Naive B cell (primary cell): Measurements from ENCODE around the gene GHRH. TPM values are rescaled to one million over a fixed set of nuclear protein-coding genes. Genes with fewer than 3 reads are reported as not detected.

Experiments used
- ATAC-seq, 2 donors: fragments of 150-1000 bp; cut with Tn5 transposase; 2 replicates each; pipeline ENCODE4 v1.10.0; 2021; ENCODE audit warnings: low read depth in 2 of 2, mild to moderate bottlenecking in 2 of 2, moderate library complexity in 2 of 2
- DNase-seq: peaks from one replicate; pipeline ENCODE4 v3.0.0; 2022
- H3K27ac Mint-ChIP-seq, 6 donors: one replicate each; pipeline ENCODE4 v1.8.0; 2020 to 2022; ENCODE audit warnings: mild to moderate bottlenecking in 6 of 6, mixed read lengths in 6 of 6, moderate library complexity in 5 of 6, inconsistent platforms in 2 of 6
- H3K27me3 Mint-ChIP-seq, 3 donors: one replicate each; pipeline ENCODE4 v1.8.0; 2021 to 2022; ENCODE audit warnings: mixed read lengths in 3 of 3, mild to moderate bottlenecking in 1 of 3
- H3K36me3 Mint-ChIP-seq, 2 donors: one replicate each; pipeline ENCODE4 v1.8.0; 2020 to 2022; ENCODE audit warnings: mixed read lengths in 2 of 2, inconsistent platforms in 1 of 2, mild to moderate bottlenecking in 1 of 2
- H3K4me1 Mint-ChIP-seq, 3 donors: one replicate each; pipeline ENCODE4 v1.8.0; 2020 to 2022; ENCODE audit warnings: mixed read lengths in 3 of 3, inconsistent platforms in 1 of 3, mild to moderate bottlenecking in 1 of 3, moderate library complexity in 1 of 3
- H3K4me3 Mint-ChIP-seq, 8 donors: one replicate each; pipeline ENCODE4 v1.8.0; 2020 to 2022; ENCODE audit warnings: mild to moderate bottlenecking in 8 of 8, mixed read lengths in 8 of 8, moderate library complexity in 8 of 8, inconsistent platforms in 2 of 8
- H3K9me3 Mint-ChIP-seq, 7 donors: one replicate each; pipeline ENCODE4 v1.8.0; 2020 to 2022; ENCODE audit warnings: mixed read lengths in 7 of 7, mild to moderate bottlenecking in 5 of 7, inconsistent platforms in 2 of 7, moderate library complexity in 1 of 7
- polyA plus RNA-seq, 6 donors: library from polyadenylated mRNA; unstranded; fragments of 300-500 nt; fragmentation: Illumina TruSeq; gene quantifications; one replicate each; pipeline ENCODE4 v1.2.3, GENCODE V29; 2021; ENCODE audit warnings: low read depth in 6 of 6

The GHRH gene, protein sequence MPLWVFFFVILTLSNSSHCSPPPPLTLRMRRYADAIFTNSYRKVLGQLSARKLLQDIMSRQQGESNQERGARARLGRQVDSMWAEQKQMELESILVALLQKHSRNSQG
- polyA plus RNA-seq = not detected

DNA sequence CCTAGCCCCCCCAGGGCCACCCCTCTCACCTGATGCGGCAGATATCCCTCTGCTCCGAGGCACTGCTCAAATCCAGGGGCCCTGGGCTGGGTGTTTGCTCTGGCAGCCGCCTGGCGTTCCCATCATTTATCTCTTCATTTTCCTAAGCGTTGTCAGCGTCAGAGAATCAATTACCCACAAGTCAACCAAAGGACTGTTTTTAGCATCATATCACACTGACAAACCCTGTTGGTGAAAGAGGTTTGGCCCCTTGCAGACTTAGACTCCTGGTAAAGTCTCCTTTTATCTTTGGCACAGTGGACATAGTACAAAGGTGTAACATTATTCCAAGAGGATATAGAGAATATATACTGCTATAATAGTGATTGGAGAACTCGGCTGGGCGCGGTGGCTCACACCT is at the start of gene GHRH:
TSS of gene GHRH (minus strand) at position 101 of the 400 bp plus-strand sequence. CDS start 4,925 bp downstream, outside the sequence.
- Mint-ChIP-seq H3K27ac (peak within 1 kb of the TSS in 1 of 6 donors; percentile 55), H3K36me3 (no peaks in the 10 kb centered on the region)

DNA sequence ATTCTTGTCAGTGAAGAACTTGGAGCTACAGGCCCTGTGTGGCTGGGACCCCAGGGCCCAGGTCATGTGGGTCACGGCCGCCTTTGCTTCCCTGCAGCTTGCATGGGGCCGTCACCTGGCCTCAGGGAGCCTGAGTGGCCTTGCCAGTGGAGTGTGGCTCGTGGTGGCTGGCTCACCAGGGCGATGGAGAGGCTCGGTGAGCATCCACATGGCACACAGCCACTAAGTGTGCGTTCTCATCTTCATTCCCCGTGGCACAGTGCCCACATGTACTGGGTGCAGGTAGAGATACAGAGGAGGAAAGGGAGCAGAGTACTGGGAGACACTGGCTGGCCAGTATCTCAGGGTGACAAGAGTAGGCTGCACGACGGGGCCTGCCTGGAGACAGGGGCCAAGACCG is 49.3 kb upstream of the GHRH start:
- H3K9me3 Mint-ChIP-seq = no peaks in the 10 kb centered on the region
- H3K27me3 Mint-ChIP-seq = no peaks in the 10 kb centered on the region
- ATAC-seq (no peak), DNase-seq (no peak)
- H3K27ac Mint-ChIP-seq = peak overlapping the region in 3 of 6 donors; percentile 19 to 91 (median 20)
- peaks cover 0 to 11% of the 10 kb centered on the region in 2 donors for H3K36me3 Mint-ChIP-seq
- no peak overlapping the region for H3K4me3 Mint-ChIP-seq
- peaks cover 34 to 39% (median 38%) of the 10 kb centered on the region in 3 donors for H3K4me1 Mint-ChIP-seq

More for the DNA sequence above, at the start of gene GHRH:
- DNase-seq = no peak
- Mint-ChIP-seq H3K4me3 (no peak within 1 kb of the TSS), H3K4me1 (peaks cover 0 to 12% (median 0%) of the 10 kb centered on the region in 3 donors), H3K27me3 (peaks cover 4 to 29% (median 18%) of the 10 kb centered on the region in 3 donors), H3K9me3 (no peaks in the 10 kb centered on the region)
- no peak for ATAC-seq

- DNase-seq (no peak), ATAC-seq (no peak)
- H3K36me3 Mint-ChIP-seq = peaks cover 0 to 11% of the 10 kb centered on the region in 2 donors
- peaks cover 25 to 35% (median 30%) of the 10 kb centered on the region in 3 donors for H3K4me1 Mint-ChIP-seq
- H3K9me3 Mint-ChIP-seq = no peaks in the 10 kb centered on the region
- no peaks in the 10 kb centered on the region for H3K27me3 Mint-ChIP-seq
- H3K4me3 Mint-ChIP-seq = no peak overlapping the region
- H3K27ac Mint-ChIP-seq = peak overlapping the region in 3 of 6 donors; percentile 69 to 88 (median 70)
Observed at GRCh38 chr20:37309936-37310590, 48.4 kb upstream of the GHRH start.

GRCh38 chr20:37309290-37309689 is 47.7 kb upstream of the GHRH start:
- ATAC-seq (no peak), DNase-seq (no peak)
- H3K27ac Mint-ChIP-seq = peak overlapping the region in 1 of 6 donors; percentile 77
- H3K27me3 Mint-ChIP-seq = no peaks in the 10 kb centered on the region
- H3K36me3 Mint-ChIP-seq = peaks cover 0 to 11% of the 10 kb centered on the region in 2 donors
- peaks cover 17 to 28% (median 27%) of the 10 kb centered on the region in 3 donors for H3K4me1 Mint-ChIP-seq
- no peaks in the 10 kb centered on the region for H3K9me3 Mint-ChIP-seq
- no peak overlapping the region for H3K4me3 Mint-ChIP-seq

DNA sequence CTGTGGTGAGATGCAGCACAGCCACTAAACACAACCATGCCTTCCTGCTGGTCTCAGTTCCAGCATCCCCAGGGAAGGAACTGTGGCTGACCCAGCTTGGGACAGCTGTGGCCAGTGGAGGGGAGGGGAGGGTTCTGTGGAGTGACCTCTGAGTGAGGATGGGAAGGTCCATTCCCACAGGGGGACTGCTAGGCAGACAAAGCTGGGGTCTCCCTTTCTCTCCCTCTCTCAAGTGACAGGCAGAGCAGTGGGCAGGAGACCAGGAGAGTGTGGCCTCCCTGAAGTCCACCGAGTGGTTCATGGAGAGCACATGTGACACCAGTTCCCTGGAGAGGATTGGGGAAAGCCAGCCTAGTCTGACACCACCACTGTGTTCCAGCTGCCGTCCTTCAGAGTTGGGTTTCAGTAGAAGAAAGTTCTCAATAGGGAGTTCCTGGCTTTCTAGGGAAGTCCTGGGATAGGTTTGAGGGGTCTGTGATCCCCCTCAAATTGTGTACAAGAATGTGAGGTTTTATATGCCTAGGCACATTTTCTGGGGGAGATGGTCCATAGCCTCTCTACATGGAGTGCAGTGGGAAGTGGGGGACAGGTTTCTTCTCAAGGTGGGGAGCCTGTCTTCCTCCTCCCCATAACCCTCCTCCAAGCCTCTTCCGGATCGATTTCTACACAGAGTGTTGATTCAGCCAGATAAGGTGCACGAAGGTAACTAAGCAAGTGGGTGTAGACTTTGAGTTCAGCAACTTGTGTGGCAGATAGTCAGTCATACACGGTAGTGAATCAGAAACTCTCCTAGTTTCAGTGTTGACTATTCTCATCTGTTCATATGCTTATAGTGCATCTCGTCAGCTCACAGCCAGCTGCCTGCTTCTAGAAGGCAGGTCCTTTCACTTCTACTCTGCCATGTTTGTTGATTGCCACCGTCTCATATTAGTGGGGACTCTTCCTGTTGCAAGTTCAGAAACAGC is 46.8 kb upstream of the GHRH start:
- Mint-ChIP-seq H3K9me3 (no peaks in the 10 kb centered on the region), H3K4me3 (no peak overlapping the region), H3K4me1 (peaks cover 8 to 20% (median 19%) of the 10 kb centered on the region in 3 donors), H3K27ac (peak overlapping the region in 3 of 6 donors; percentile 15 to 77 (median 69)), H3K36me3 (peaks cover 0 to 11% of the 10 kb centered on the region in 2 donors), H3K27me3 (no peaks in the 10 kb centered on the region)
- ATAC-seq = no peak
- DNase-seq = no peak

DNA sequence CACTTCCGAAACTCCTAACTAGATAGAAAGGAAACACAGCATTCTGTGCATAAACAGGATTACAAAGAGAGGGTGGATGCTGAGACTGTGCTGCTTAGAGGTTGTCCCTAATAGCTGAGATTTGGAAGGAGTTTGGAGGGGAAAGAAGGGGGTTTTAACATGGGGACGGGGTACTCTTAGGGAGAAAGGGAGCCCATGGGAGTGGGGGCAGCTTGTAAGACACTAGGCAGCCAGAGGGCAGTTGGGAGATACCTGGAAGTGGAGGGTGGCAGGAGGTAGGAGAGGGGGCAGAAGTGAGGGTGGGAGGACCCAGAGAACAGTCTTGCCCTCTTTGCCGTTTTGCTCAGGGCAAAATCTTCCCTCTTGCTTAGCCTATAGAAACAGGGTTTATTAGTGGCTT is 44.2 kb upstream of the GHRH start:
- H3K27ac Mint-ChIP-seq = peak overlapping the region in 2 of 6 donors; percentile 5 to 42
- H3K27me3 Mint-ChIP-seq = no peaks in the 10 kb centered on the region
- H3K4me3 Mint-ChIP-seq = no peak overlapping the region
- H3K4me1 Mint-ChIP-seq = peaks cover 5 to 16% (median 13%) of the 10 kb centered on the region in 3 donors
- DNase-seq = no peak
- ATAC-seq = no peak
- no peaks in the 10 kb centered on the region for H3K9me3 Mint-ChIP-seq
- peaks cover 12 to 21% of the 10 kb centered on the region in 2 donors for H3K36me3 Mint-ChIP-seq

DNA sequence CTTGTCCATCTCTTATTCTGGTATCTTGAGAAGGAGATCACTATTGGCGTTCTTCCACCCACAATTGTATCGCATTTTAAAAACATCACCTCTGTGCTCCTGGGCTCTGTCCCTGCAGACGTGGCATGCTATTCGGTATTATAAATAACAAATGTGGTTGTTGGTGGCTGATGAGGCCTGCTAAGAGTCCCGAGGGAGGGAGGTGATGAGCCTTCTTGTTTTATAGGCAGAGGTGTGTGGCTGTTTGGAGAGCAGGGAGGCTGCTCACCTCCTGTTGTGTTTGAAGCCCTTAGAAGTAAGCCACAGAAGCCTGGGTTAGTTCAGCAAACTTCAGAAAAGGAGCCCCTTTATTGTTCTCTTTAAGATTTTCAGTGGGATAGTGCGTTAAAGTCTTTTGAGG is 43.5 kb upstream of the GHRH start:
- H3K9me3 Mint-ChIP-seq = no peaks in the 10 kb centered on the region
- DNase-seq = no peak
- peak overlapping the region in 3 of 6 donors; percentile 27 to 84 (median 78) for H3K27ac Mint-ChIP-seq
- H3K27me3 Mint-ChIP-seq = no peaks in the 10 kb centered on the region
- ATAC-seq = no peak
- no peak overlapping the region for H3K4me3 Mint-ChIP-seq
- H3K36me3 Mint-ChIP-seq = peaks cover 18 to 22% of the 10 kb centered on the region in 2 donors
- H3K4me1 Mint-ChIP-seq = peaks cover 10 to 19% (median 18%) of the 10 kb centered on the region in 3 donors

DNA sequence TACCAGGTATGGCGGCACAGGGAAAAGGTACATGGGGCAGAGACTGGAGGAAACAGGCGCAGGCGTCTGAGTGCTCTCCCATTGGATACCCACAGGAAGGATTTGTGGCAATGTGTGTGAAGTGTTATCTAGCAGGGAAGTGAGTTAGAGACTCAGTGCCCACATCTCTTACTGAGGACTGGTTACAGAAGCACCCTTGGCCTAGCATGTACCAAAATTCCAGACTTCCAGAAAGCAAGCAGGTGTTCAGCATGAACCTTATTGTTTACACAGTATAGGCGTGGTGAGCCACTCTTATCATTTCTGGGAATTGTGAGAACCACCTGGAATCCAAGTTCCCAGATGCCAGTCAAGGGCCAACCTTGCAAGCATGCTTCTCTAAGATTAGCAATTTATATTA is 42.0 kb upstream of the GHRH start:
- Mint-ChIP-seq H3K27ac (peak overlapping the region in 1 of 6 donors; percentile 17), H3K36me3 (peaks cover 16 to 23% of the 10 kb centered on the region in 2 donors)
- no peak for ATAC-seq

DNA sequence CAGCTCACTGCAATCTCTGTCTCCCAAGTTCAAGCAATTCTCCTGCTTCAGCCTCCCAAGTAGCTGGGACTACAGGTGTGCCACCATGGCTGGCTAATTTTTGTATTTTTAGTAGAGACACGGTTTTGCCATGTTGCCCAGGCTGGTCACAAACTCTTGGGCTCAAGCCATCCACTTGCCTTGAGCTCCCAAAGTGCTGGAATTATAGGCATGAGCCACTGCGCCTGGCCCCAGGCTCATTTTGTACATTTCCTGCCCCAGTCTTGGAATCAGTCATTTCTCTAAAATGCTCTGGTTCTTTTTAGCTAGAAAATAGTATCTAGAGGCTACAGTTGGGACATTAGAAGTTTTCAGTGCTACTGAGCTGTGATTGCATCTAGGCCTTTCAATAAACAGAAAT is 41.4 kb upstream of the GHRH start:
- Mint-ChIP-seq H3K27ac (no peak overlapping the region), H3K9me3 (no peaks in the 10 kb centered on the region), H3K4me3 (no peak overlapping the region), H3K27me3 (no peaks in the 10 kb centered on the region), H3K4me1 (peaks cover 11 to 21% (median 17%) of the 10 kb centered on the region in 3 donors), H3K36me3 (peaks cover 14 to 23% of the 10 kb centered on the region in 2 donors)
- no peak for ATAC-seq
- DNase-seq = no peak

More for the DNA sequence above, 42.0 kb upstream of the GHRH start:
- Mint-ChIP-seq H3K4me3 (no peak overlapping the region), H3K4me1 (peaks cover 11 to 21% (median 17%) of the 10 kb centered on the region in 3 donors), H3K27me3 (no peaks in the 10 kb centered on the region), H3K9me3 (no peaks in the 10 kb centered on the region)
- DNase-seq = no peak

DNA sequence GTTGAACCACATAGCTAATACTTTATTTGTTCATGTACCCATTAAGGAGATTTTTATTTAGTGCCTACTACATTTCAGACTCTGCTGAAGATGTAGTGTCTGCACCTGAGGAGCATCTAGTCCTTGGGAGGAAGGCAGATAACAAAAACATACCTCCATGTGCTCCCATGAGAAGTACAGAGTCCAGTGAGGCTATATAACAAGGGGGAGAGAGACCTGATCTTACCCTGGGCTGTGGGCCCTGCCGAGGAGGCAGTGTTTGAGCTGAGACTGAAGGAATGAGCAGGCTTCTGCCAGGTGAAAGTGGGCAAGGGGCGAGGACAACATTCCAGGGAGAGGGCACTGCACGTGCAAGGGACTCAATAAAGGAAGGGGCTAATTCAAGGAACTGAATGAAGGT is 39.9 kb upstream of the GHRH start:
- Mint-ChIP-seq H3K9me3 (no peaks in the 10 kb centered on the region), H3K27ac (peak overlapping the region in 1 of 6 donors; percentile 51), H3K4me3 (no peak overlapping the region), H3K27me3 (no peaks in the 10 kb centered on the region), H3K4me1 (peaks cover 20 to 29% (median 20%) of the 10 kb centered on the region in 3 donors), H3K36me3 (peaks cover 14 to 23% of the 10 kb centered on the region in 2 donors)
- ATAC-seq (no peak), DNase-seq (no peak)

DNA sequence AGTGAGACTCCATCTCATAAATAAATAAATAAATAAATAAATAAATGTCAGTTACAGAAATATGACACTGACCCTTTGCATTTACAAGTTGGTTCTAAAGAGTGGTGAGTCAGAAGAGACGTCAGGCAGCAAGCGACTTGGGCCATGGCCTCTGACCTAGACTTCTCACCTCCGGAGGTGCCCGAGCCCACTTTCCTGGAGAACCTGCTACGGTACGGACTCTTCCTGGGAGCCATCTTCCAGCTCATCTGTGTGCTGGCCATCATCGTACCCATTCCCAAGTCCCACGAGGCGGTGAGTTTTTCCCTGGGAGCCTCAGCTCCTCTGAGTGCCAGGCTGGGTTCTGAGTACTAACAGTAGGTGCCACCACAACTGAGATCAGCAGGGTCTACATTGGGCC is 39.5 kb upstream of the GHRH start:
- Mint-ChIP-seq H3K36me3 (peaks cover 14 to 23% of the 10 kb centered on the region in 2 donors), H3K27ac (peak overlapping the region in 1 of 6 donors; percentile 75), H3K4me1 (peaks cover 21 to 34% (median 24%) of the 10 kb centered on the region in 3 donors), H3K4me3 (no peak overlapping the region), H3K27me3 (no peaks in the 10 kb centered on the region), H3K9me3 (no peaks in the 10 kb centered on the region)
- DNase-seq (no peak), ATAC-seq (no peak)

DNA sequence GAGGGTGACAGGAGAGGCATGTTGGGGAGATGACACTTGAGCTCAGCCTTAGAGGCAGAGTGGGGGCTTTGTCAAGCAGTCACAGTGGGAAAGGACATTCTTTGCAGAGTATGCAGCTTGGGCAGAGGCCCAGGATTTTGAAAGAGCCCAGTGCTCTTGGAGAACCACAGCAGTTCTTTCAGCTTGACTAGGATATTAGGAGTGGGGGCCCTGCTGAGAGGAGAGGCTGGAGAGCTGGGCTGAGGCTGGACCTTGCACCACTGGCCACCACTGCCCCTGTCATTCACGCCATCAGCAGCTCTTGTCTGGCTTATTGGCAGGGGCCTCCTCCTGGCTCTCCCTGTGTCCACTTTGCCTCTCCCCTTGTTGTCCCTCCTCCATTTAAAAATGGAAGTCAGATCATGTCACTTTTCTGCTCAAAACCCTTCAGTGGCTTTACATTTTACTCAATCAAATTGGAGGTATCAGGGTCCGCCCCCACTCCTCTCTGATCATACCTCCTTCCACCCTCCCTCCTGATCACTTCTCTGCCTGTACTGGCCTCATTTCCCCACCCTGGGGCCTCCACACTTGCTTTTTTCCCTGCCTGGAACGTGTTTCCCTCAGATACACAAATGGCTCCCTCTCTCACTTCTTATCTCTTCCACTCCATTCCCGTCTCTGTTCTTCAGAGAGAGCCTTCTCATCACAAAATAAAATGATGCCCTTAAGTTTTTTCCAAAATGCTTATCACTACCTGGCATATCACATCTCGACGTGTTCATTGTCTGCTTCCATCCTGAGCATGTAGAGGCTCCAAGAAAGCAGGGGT is 38.3 kb upstream of the GHRH start:
- no peak overlapping the region for H3K4me3 Mint-ChIP-seq
- H3K27me3 Mint-ChIP-seq = no peaks in the 10 kb centered on the region
- ATAC-seq = no peak
- no peak for DNase-seq
- H3K4me1 Mint-ChIP-seq = peaks cover 28 to 40% (median 31%) of the 10 kb centered on the region in 3 donors
- no peaks in the 10 kb centered on the region for H3K9me3 Mint-ChIP-seq
- H3K27ac Mint-ChIP-seq = peak overlapping the region in 2 of 6 donors; percentile 5 to 65
- H3K36me3 Mint-ChIP-seq = peaks cover 14 to 23% of the 10 kb centered on the region in 2 donors
